ENCODE results near the gene CENPC.
A peak's percentile ranks its signal among the peaks of the same experiment; 100 is the strongest.
"Not testable (repeated sequence)": the region's sequence is repeated elsewhere in the genome, so short reads cannot be mapped to it uniquely, and the experiment has no call there.

The CENPC gene

DNA sequence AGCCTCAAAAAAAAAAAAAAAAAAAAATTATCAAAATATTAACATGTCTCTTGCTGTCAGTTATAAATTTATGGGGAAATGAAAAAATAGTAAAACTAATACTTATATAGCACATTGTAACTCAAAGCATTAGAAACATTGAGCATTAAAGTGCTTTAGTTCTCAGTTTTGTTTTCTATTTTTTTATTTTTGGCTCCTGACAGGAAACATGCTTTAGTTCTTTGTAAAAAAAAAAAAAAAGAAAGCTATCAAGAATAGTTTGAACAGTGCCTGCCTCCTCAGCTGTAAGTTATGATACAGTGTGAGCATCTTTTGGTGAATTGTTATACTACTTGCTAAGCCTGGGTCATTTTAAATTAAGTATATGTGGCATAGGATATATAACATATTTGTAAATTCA is 5.1 kb upstream of the CENPC start:
- DNase-seq (ENCODE audit: low spot score): no peak

- peak; percentile 16 for DNase-seq (ENCODE audit: low spot score)
Measured at GRCh38 chr4:67549123-67549522, 3.8 kb upstream of the CENPC start.

DNA sequence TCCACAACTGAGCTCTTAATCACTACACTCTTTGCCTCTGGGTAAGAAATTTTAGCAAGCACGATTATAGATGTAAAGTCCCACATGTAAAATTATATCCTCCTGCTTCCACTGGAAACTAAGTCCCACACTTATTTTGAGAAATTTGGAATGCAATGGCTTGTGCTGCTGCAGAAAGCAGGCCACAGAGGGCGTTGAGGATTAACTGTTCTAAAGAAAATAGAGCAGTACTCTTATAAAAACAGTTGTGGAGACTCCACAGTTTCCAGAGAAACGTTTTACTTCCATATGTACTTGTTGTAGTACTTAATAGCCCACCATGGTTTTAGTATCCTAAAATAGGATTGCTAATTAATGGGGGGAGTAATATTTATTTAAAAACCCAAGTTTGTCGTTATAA is 1.7 kb upstream of the CENPC start:
- peak; percentile 11 for DNase-seq (ENCODE audit: low spot score)

- DNase-seq (ENCODE audit: low spot score): peak; percentile 43
Measured at GRCh38 chr4:67546004-67546356, 677 bp upstream of the CENPC start.

DNA sequence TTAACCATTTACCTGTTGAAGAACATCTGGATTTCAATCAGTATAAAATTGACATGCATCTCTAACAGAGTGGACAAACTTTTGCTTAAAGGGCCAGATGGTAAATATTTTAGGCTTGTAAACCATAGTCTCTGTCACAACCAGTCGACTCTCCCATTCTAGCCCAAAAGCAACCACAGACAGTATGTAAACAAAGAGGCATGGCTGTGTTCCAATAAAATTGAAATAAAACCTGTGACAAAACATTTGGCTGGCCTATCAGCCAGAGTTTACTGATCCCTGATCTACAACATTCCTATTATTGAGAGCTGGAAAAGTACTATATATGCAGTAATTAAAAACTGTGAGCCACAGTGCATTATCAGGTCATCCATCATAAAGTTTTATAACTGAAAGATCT is 3.2 kb downstream of the CENPC start:
- DNase-seq (ENCODE audit: low spot score): no peak

GRCh38 chr4:67539830-67540229 is 5.5 kb downstream of the CENPC start:
- DNase-seq (ENCODE audit: low spot score): no peak

GRCh38 chr4:67535280-67535840 is 9.9 kb downstream of the CENPC start:
- no peak for DNase-seq (ENCODE audit: low spot score)

DNA sequence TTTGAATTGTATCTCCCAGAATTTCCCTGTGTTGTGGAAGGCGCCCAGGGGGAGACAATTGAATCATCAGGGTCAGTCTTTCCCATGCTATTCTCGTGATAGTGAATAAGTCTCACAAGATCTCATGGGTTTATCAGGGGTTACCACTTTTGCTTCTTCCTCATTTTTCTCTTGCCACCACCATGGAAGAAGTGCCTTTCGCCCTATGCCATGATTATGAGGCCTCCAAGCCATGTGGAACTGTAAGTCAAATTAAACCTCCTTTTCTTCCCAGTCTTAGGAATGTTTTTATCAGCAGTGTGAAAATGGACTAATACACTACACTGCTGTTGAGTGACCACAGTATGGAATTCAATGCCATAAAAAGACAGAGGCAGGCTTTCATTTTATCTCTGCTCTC is 12.2 kb downstream of the CENPC start:
- DNase-seq (ENCODE audit: low spot score): no peak

DNA sequence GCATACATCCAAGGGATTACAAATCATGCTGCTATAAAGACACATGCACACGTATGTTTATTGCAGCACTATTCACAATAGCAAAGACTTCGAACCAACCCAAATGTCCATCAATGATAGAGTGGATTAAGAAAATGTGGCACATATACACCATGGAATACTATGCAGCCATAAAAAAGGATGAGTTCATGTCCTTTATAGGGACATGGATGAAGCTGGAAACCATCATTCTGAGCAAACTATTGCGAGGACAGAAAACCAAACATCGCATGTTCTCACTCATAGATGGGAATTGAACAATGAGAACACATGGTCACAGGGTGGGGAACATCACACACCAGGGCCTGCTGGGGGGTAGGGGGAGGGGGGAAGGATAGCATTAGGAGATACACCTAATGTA is 12.9 kb downstream of the CENPC start:
- DNase-seq (ENCODE audit: low spot score): not testable (repeated sequence)

DNA sequence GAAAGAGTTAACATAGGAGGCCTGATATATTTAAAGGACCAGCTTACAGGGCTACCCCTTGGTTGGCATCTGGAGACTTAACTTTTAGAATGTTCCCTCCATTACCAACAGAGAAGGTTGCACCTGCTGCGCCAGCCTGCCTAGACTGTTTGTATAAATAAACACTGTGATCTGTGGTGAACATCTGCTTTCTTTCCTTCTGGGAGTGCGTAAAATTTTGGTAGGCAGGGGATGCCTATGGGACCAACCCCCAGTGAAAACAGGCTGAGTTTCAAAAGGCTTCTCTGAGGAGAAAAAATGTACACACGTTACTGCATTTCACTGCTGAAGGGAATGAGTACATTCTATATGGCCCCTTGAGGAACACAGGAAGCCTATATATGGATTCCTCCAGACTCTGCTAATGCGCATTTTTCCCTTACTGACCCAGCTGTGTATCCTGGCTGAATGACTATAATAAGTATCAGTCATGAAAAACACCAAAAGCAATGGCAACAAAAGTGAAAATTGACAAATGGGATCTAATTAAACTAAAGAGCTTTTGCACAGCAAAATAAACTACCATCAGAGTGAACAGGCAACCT is 13.8 kb downstream of the CENPC start:
- no peak for DNase-seq (ENCODE audit: low spot score)

DNA sequence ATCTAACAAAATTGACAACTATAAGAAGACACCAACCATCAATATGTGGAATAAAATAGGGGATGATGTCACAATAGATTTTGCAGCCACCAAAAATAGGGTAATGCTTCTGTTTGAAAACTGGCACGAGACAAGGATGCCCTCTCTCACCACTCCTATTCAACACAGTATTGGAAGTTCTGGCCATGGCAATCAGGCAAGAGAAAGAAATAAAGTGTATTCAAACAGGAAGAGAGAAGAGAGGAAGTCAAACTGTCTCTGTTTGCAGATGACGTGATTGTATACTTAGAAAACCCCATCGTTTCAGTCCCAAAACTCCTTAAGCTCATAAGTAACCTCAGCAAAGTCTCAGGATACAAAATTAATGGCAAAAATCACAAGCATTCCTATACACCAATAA is 21.2 kb downstream of the CENPC start:
- not testable (repeated sequence) for DNase-seq (ENCODE audit: low spot score)

DNA sequence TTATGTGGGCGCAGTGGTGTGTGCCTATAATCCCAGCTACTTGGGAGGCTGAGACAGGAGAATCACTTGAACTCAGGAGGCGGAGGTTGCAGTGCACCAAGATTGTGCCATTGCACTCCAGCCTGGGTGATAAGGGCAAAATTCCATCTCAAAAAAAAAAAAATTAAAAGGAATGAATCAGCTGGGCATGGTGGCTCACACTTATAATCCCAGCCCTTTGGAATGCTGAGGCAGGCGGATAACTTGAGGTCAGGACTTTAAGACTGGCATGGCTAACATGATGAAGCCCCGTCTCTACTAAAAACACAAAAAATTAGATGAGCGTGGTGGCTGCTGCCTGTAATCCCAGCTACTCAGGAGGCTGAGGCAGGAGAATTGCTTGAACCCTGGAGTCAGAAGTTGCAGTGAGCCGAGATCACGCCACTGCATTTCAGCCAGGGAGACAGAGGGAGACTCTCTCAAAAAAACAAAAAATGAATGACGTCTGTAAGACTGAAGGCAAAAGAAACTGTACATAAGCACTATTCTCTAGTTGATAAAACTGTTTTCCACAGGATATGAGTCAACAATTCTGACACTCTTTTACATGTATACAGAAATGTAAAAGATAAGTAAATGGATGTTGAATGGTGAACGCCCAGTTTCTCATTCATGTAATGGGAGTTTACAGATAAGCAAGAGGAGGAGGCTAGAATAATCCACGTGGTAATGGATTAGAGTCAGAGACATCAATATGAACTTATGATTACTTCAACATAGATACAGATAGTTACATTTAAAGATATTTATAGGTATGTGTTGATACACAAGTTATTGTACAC is 22.2 kb downstream of the CENPC start:
- DNase-seq (ENCODE audit: low spot score): no peak

GRCh38 chr4:67522230-67522629 is 23.1 kb downstream of the CENPC start:
- no peak for DNase-seq (ENCODE audit: low spot score)

GRCh38 chr4:67521506-67521905 is 23.8 kb downstream of the CENPC start:
- no peak for DNase-seq (ENCODE audit: low spot score)

- no peak for DNase-seq (ENCODE audit: low spot score)
Measured at GRCh38 chr4:67520141-67520540, 25.2 kb downstream of the CENPC start.

DNA sequence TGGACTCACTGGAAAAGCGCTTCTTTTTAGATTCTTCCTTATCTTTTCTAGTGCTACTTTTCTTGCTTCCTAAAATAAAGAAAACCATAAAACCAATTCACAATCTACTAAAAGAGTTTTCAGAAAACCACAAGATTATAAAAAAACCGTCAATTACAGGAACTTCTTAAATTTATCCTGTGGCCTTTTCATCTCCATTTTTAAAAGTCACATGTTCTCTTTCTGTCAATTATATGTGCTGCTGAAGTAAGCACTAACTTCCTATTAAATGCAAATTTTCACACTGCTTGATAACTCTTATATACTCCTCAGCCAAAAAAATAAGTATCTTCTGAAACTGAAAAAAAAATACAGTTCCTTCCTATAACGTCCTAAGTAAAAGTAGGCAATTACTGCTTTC is 32.8 kb downstream of the CENPC start:
- no peak for DNase-seq (ENCODE audit: low spot score)

GRCh38 chr4:67500373-67500772 is 44.9 kb downstream of the CENPC start:
- no peak for DNase-seq (ENCODE audit: low spot score)

DNA sequence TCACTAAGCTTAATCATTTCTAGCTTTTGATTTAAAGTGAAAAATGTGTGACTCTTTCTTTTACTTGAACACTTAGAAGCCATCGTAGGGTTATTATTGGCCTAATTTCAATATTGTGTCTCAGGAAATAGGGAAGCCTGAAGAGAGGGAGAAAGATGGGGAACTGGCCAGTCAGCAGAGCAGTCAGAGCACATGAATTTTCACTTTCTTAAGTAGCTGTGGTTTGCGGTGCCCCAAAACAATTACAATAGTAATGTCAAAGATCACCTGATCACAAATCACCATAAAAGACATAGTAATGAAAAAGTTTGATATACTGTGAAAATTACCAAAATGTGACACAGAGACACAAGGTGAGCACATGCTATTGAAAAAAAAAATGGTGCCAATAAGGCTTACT is 45.5 kb downstream of the CENPC start:
- DNase-seq (ENCODE audit: low spot score): no peak

DNA sequence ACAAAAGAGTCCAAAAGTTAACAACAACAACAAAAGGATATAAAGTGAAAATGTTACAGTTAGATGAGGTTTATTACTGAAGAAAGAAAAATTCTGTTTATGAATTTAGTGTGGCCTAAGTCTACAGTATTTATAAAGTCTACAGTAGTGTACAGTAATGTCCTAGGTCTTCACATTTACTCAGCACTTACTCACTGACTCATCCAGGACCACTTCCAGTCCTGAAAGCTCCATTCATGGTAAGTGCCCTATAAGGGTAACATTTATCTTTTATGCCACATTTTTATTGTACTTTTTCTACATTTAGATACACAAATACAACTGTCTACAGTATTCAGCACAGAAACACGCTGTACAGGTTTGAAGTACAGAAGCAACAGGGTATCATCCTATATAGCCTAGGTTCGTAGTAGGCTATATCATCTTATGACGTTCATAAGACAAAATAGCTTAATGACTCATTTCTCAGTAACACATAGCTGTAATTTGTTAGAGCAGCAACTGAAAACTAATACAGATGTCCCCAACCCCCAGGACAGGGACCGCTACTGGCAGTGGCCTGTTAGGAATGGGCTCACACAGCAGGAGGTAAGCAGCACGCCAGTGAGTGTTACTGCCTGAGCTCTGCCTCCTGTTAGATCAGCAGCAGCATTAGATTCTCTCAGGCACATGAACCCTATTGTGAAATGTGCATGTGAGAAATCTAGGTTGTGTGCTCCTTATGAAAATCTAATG is 61.3 kb downstream of the CENPC start:
- DNase-seq (ENCODE audit: low spot score): no peak

DNA sequence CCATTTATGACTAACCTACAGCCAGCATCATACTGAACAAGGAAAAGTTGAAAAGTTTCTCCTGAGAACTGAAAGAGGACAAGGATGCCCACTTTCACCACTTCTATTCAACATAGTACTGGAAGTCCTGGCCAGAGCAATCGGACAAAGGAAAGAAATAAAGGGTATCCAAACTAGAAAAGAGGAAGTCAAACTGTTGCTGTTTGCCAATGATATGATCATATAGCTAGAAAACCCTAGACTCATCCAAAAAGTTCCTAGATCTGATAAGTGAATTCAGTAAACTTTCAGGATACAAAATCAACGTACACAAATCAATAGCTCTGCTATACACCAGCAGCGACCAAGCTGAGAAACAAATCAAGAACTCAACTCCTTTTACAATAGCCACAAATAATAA is 64.5 kb downstream of the CENPC start:
- no peak for DNase-seq (ENCODE audit: low spot score)

DNA sequence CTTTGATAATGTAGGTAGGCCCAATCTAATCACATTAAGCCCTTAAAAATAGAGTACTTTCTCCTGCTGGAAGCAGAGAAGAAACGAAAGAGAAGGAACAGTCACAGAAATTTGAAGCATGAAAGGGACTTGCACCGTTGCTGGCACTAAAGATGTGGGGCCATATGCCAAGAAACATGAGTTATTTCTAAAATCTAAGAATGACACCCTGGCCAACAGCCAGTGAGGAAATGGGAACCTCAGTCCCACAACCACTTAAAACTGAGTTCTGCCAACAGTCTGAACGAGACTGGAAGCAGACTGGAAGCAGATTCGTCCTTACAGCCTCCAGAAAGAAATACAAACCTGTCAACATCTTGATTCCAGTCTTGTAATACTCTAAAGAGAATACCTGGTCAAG is 70.1 kb downstream of the CENPC start:
- no peak for DNase-seq (ENCODE audit: low spot score)

DNA sequence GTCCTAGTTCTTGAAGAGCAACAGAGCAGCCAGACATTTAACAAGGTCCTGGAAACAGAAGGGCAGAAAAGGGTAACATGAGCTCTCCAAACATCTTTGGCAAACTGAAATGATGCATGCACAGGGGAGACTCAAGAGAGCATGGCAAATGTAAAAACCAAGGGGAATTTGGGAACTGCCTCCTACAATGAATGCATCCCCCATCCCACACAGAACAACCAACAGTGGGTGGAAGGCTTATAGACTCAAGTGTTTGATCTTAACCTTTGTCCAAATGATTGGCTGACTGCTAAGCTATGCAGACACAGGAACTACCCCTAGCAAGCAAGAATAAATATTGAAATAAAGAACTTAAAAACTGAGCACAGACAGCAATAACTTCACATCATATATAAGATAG is 74.4 kb downstream of the CENPC start:
- DNase-seq (ENCODE audit: low spot score): no peak

- DNase-seq (ENCODE audit: low spot score): no peak
Measured at GRCh38 chr4:67468830-67469229, 76.5 kb downstream of the CENPC start.

Data from cerebellar cortex (tissue), 1 donor.